ENCODE measurements around the gene CCDC13. TPM values are rescaled to one million over a fixed set of nuclear protein-coding genes. Genes with fewer than 3 reads are reported as not detected.

Gene CCDC13
- total RNA-seq, 4 donors from 2014 or later: 1.1 to 2.6 (median 1.9) TPM

- DNase-seq (ENCODE audit: low spot score) (no peak), ATAC-seq (ENCODE audit: low FRiP score) (no peak)
- no peak for TF ChIP-seq CTCF (IDR thresholded peaks at IDR 0.05)
These were observed 37.0 kb downstream of the CCDC13 start for GRCh38 chr3:42736081-42736480.

GRCh38 chr3:42735615-42736014 lies 37.4 kb downstream of the CCDC13 start:
- no peak for DNase-seq (ENCODE audit: low spot score)
- TF ChIP-seq CTCF (IDR thresholded peaks at IDR 0.05): no peak
- no peak for ATAC-seq (ENCODE audit: low FRiP score)

- ATAC-seq (ENCODE audit: low FRiP score): no peak
- no peak for TF ChIP-seq CTCF (IDR thresholded peaks at IDR 0.05)
- no peak for DNase-seq (ENCODE audit: low spot score)
These were observed 38.0 kb downstream of the CCDC13 start for GRCh38 chr3:42735019-42735418.

- no peak for TF ChIP-seq CTCF (IDR thresholded peaks at IDR 0.05)
- ATAC-seq (ENCODE audit: low FRiP score) (no peak), DNase-seq (ENCODE audit: low spot score) (no peak)
These were observed 38.7 kb downstream of the CCDC13 start for GRCh38 chr3:42734263-42734860.

- no peak for ATAC-seq (ENCODE audit: low FRiP score)
- no peak for DNase-seq (ENCODE audit: low spot score)
- no peak for TF ChIP-seq CTCF (IDR thresholded peaks at IDR 0.05)
These were observed 39.4 kb downstream of the CCDC13 start for GRCh38 chr3:42733501-42734262.

GRCh38 chr3:42732829-42733459 lies 40.1 kb downstream of the CCDC13 start:
- no peak for DNase-seq (ENCODE audit: low spot score)
- TF ChIP-seq CTCF (IDR thresholded peaks at IDR 0.05): no peak
- no peak for ATAC-seq (ENCODE audit: low FRiP score)

Measured in omental fat pad (tissue), 4 donors.